NCI-H146 treated with DMSO at 0.1 percent for 48 hours (cell line): ENCODE measurements around the gene CGB3.

Source experiments
- DNase-seq: peaks from one replicate; lab custom pipeline; 2025; ENCODE audit not compliant: unreplicated experiment; lab: John Stamatoyannopoulos, UW

The CGB3 gene

GRCh38 chr19:49016067-49016839 is 7.9 kb downstream of the CGB3 start:
- DNase-seq: no peak

GRCh38 chr19:49014870-49015255 is 9.3 kb downstream of the CGB3 start:
- DNase-seq: no peak

DNA sequence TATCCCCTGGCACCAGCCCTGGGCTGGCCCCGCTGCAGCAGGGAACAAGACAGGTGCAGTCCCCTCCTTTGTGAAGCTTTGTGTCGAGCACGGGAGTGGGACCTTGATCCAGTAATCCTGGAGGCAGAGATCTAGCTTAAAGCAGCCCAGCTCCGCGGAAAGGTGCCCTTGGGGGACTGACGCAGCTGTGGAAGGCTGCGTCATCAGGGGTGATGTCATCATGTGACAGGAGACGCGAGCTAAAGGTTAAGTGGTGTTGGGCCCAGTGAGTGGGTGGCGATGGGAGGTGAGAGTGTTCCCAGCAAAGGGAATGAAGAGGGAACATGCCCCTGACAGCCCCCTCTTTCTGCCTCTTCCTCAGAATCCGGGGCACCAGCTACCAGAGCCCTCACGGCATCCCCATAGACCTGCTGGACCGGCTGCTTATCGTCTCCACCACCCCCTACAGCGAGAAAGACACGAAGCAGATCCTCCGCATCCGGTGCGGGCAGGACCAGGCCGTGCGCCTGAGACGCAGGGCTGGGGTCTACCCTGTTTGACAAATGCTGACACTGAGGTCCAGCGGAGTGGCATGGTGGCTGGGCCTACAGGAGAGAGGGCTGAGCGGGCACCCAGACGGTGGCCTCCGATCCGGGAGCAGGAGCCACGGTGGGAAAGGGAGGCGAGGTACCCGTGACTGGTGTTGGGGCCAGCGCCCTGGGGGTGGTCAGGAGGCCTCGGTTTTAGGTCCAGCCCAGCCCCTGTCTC is 9.8 kb downstream of the CGB3 start:
- no peak for DNase-seq

DNA sequence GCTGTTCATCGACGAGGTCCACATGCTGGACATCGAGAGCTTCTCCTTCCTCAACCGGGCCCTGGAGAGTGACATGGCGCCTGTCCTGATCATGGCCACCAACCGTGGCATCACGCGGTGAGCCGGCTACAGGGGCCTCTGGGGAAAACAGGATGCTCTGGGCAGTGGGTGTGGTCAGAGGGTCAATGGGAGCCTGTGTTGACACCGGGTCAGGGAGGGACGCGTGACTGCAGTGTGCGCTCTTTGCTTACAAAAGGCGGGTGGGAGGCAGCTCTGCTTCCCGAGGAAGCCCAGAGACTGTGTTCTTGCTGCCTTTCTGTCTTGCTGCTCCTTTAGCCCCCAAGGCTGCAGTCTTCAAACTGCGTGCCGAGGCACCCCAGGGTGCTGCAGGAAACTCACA is 12.9 kb downstream of the CGB3 start:
- no peak for DNase-seq

DNA sequence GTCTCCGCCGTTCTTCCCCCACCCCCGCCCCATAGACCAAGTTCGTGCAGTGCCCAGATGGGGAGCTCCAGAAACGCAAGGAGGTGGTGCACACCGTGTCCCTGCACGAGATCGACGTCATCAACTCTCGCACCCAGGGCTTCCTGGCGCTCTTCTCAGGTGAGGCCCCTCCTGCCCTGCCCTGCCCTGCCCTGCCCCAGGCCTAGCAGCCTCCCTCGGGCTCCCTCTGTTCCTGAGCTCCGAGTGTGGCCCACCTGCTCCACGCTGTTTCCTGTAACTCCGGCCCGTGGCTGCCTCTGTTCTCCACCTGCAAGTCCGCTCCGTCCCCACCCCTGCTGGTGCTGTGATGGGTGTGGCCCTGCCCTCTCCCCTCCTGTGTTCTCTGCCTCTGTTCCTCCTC is 13.7 kb downstream of the CGB3 start:
- DNase-seq: no peak

DNA sequence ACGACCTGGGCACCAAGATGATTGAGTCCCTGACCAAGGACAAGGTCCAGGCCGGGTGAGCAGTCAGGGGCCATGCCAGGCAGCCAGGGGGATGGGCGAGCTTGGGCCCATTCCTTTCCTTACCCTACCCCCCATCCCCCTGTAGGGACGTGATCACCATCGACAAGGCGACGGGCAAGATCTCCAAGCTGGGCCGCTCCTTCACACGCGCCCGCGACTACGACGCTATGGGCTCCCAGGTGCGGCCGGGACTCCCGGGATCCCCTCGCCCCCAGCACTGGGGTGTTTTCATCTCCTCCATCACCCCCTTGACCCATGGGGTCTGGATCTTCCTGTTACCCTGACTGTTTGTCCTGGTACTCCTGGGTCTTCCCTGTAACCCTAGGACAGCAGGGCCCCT is 14.3 kb downstream of the CGB3 start:
- DNase-seq: no peak

GRCh38 chr19:49006905-49007304 is 17.2 kb downstream of the CGB3 start:
- no peak for DNase-seq

GRCh38 chr19:49004964-49005614 is 19.0 kb downstream of the CGB3 start:
- DNase-seq: no peak

- DNase-seq: no peak
Measured at GRCh38 chr19:49004133-49004532, 20.0 kb downstream of the CGB3 start.

GRCh38 chr19:48999481-49000325 is 24.4 kb downstream of the CGB3 start:
- DNase-seq: no peak

- no peak for DNase-seq
Measured at GRCh38 chr19:48997972-48998371, 26.2 kb downstream of the CGB3 start.

GRCh38 chr19:48994035-48994386 is 30.1 kb downstream of the CGB3 start:
- DNase-seq: no peak

DNA sequence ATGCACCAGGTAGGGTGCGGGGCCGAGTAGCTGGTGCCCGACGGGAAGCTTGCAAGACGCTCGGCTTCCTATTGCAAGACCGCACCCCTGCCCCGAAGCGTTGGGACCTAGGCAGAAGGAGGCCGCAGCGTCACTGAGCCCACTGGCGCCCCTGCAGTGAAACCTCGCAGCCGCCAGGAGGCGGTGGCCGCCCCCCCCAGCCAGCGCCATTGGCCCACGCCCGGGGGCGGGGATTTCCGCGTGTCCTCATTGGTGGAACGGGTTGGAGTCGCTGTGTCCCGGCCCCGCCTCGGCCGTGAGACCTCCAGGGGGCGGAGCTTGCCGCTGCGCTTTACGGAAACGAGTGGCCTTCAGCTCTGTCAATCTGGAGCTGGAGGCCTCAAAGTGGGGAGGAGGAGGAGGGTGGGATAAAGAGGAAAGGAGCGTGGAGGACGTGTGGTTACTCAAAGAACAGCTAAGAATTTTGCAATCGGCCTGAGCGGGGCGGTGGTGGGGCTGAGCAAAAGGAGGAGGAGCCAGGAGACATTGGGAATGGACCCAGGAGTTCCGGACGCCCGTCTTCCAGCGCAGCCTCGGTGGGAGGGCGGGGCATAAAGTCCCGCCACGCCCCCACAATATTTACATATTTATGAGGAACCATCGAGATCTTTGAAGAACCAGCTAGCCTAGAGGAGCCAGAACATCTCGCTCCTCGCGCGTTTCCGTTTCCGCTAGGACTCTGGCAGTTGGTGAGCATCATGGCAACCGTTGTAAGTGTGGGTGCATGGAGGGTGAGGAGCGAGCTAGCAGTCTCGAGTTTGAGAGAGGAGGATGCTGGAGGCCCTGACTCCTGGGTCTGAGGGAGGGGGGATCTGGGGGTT is 30.7 kb downstream of the CGB3 start, which contains the start of the genes GYS1 and RUVBL2:
Gene GYS1, minus strand, starts transcription at position 135 of the 860 bp plus-strand sequence. CDS start 197 bp downstream, outside the sequence.
Gene RUVBL2, plus strand, starts transcription at position 713 of the 860 bp plus-strand sequence. Its CDS starts 25 bp downstream, at position 738.
- DNase-seq: peak; percentile 99

GRCh38 chr19:48992581-48993174 is 31.5 kb downstream of the CGB3 start:
- DNase-seq: no peak

GRCh38 chr19:48991873-48992580 is 32.1 kb downstream of the CGB3 start:
- DNase-seq: no peak

DNA sequence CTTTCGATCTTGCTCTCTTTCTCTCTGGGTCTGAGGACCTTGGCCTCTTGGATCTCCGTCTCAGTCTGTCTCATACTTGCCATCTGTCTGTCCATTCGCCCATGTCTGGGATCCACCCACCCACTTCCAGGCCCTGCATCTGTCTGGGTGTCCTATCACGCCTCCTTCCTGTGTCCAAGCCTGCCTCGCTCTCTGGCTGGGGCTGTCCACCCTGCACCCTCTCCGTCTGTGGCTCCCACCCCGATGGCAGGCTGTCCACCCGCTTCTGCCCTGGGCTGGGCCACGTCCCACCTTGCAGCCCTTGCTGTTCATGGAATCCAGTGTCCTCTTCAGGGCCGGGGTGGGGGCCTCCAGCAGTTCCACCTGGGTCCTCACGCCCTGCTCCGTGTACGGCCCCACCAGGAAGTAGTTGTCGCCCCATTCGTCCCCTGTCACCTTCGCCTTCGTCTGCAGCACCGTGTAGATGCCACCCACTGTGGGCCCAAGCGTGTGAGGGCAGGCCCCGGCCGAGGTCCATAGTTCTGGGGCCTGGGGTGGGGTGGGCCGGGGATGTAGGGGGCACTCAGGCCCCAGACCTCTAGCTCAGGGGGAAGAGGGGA is 33.0 kb downstream of the CGB3 start:
- DNase-seq: no peak

DNA sequence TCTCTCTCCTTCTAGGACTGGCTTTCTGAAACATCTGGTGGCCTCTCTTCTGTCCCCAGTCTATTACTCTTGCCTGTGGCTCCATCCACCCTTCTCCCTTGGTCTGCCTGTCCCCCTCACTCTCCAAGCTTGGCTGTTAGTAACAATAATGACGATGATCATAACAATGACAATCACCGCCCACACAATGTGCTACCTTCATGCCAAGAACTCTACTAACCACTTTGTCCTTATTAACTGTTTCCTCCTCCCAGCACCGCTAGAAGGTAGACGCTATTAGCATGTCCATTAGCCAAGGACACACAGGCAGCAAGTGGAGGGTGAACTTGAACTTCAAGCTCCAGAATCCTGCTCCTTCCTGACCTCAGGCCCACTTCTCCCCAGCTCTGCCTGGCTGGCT is 33.7 kb downstream of the CGB3 start:
- no peak for DNase-seq

DNA sequence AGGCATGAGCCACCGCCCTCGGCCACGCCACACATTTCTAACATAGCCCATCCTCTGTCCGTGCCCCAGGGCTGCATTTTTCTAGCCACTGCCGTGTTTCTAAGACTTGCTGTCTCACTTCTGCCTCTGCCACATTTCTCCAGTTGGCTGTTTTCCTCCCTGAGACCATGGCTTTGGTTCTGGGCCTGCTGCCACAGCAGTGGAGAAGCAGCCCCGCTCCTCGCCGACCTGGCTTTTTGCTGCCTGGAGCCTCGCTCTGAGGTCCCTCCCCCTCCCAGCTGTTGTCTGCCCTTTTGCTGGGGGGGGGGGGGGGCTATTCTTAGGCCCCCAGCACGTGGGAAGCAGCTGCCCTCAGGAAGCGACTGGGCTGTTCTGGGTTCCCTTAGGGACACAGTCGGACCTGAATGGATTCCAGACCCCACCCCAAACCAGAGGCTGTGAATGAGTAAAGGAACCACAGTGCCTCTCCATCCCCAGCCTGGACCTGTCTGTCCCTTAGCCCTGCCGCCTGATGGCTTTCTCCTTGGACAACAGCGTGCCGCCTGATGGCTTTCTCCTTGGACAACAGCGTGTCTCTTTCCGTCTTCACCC is 34.3 kb downstream of the CGB3 start:
- DNase-seq: no peak
